GM21723 (cell line): Measurements from ENCODE around the gene GBP7.
"Not testable (repeated sequence)": the region's sequence is repeated elsewhere in the genome, so short reads cannot be mapped to it uniquely, and the experiment has no call there.

ENCODE experiments used
- ATAC-seq: cut with Tn5 transposase; IDR thresholded peaks from one replicate; pipeline ENCODE4 v1.9.1; 2021; ENCODE audit warnings: mild to moderate bottlenecking, moderate library complexity; ENCODE audit not compliant: unreplicated experiment

GBP7 gene, protein sequence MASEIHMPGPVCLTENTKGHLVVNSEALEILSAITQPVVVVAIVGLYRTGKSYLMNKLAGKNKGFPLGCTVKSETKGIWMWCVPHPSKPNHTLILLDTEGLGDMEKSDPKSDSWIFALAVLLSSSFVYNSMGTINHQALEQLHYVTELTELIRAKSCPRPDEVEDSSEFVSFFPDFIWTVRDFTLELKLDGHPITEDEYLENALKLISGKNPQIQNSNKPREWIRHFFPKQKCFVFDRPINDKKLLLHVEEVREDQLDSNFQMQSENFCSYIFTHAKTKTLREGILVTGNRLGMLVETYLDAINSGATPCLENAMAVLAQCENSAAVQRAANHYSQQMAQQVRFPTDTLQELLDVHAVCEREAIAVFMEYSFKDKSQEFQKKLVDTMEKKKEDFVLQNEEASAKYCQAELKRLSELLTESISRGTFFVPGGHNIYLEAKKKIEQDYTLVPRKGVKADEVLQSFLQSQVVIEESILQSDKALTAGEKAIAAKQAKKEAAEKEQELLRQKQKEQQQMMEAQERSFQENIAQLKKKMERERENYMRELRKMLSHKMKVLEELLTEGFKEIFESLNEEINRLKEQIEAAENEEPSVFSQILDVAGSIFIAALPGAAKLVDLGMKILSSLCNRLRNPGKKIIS

GRCh38 chr1:89175601-89176256 lies at the start of gene GBP7:
TSS of gene GBP7 (minus strand) at chr1:89176003. CDS start at chr1:89171935, 4,068 bp downstream.
- ATAC-seq, result no peak

GRCh38 chr1:89221341-89221740 lies 45.5 kb upstream of the GBP7 start:
- no peak for ATAC-seq

DNA sequence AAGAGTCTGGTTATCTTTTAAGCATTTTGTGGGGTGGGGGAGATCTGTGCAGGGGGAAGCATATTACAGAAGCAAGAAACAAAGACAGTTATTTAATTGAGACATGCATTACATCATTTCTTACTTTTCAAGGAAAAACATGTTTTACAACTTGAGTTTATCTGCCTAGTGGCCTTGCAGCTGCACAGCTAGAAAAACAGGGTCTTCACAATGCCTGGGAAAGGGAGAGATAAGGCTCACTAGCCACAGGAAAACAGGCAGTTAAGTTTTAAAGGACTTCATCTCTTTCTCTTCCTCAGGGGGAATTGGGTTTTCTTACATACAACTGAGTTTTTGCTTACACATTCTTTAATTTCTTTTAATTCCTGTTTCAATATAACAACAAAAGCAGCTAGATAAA lies 44.0 kb upstream of the GBP7 start:
- not testable (repeated sequence) for ATAC-seq

- ATAC-seq, result not testable (repeated sequence)
Measured at GRCh38 chr1:89218941-89219340, 43.1 kb upstream of the GBP7 start.

GRCh38 chr1:89213347-89213746 lies 37.5 kb upstream of the GBP7 start:
- ATAC-seq, result no peak

GRCh38 chr1:89211035-89211634 lies 35.3 kb upstream of the GBP7 start:
- ATAC-seq, result no peak

DNA sequence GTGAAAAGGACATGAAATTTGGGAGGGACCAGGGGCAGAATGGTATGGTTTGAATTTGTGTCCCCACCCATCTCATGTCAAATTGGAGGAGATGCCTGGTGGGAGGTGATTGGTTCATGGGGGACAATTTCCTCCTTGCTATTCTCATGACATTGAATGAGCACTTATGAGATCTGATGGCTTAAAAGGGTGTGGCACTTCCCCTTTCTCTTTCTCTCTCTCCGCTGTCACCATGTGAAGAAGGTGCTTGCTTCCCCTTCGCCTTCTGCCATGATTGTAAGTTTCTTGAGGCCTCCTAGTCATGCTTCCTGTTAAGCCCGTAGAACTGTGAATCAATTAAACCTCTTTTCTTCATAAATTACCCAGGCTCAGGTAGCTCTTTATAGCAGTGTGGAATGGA lies 30.6 kb upstream of the GBP7 start:
- ATAC-seq, result no peak

DNA sequence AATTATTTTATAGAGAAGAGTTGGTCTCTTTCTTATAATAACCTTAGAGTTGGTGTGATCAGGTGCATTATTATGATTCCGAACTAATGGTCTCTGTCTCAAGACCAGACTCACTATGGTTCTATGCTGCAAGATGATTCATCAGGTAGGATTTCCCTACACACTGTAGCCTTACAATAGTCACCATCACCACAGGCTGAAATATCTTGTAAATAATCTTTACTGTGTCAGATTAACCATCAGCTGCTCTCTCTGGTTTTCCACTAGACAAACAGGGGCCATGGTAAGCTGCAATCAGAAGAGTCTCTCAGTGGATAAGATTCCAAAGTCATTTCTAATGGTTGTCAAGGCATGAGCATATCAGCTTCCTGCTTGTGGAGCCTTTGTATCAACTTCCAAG lies 27.4 kb upstream of the GBP7 start:
- no peak for ATAC-seq

DNA sequence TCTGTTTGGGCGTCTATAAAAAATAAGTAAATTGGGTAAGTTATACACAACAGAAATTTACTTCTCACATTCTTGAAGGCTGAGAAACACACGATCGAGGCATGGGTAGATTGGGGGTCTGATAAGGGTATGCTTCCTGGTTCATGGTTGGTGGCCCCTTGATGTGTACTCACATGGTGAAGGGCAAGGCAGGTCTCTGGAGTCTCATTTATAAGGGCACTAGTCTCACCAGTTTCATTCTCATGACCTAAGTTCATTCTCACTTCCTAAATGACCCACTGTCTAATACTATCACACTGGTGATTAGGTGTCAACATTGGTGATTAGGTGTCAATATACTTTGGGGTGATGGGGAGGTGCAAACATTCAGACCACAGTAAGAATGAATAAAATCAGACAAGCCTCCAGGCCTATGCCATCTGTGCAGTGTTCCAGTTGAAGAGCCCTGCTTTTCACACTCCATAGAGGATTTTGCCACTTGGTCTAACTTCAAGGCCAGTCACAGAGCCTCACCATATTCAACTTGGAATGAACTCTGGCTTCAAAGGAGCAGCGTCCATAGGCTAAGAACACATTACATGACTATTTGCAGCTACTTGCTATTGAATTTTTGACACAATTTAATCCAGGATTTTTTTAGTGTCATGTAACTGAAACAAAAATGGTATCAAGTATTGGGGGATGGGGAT lies 25.4 kb upstream of the GBP7 start:
- peak; percentile 56 for ATAC-seq

DNA sequence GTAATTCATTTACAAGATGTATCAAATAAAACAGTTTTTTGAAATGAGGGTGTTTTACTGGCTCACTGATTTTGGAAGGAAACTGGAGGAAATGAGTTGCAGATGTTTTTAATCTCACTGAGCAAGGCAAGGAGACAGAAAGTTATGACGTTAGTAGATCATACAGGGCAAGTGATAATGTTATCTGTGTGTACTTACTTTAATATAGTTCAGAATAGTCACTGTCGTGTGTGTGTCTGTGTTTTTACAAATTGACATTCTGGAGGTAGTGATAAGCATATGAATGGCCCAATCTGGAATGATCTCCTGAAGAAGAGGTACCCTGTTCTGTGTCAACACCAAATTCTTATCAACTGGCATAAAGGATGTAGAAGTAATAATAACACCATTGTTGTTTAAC lies 24.9 kb upstream of the GBP7 start:
- no peak for ATAC-seq

GRCh38 chr1:89199525-89200031 lies 23.8 kb upstream of the GBP7 start:
- ATAC-seq, result no peak

DNA sequence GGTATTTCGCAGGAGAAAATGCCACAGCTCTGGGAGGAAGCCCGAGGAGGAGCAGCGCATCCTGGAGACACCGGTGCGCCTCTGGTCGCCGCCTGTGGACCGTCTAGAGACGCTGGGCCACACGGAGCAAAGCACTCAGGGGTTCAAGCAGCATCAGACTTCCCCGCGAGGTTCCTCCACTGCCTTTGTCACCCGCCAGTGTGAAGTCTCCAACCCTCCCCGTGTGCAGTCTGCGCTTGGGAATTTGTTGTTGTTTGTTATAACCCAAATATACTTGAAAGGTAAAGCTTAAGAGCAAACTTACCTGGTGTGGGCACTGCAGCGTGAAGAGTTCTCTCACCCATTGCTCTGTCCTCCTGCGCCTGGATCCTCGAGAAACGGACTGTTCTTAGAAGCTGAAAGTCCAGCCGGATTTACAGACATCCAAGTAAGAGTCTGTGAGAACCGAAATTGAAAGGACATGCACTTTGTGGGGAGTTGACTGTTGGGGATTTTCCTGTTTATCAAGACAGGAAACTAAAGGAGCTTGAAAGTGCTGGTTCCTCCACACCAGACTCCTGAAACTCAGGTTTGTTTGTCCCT lies 22.8 kb upstream of the GBP7 start, which contains the start of gene GBP4:
TSS of gene GBP4 (minus strand) at position 452 of the 582 bp plus-strand sequence. CDS start at position 344, 108 bp downstream.
- peak; percentile 61 for ATAC-seq

GRCh38 chr1:89198081-89198480 lies 22.3 kb upstream of the GBP7 start:
- peak; percentile 3 for ATAC-seq

DNA sequence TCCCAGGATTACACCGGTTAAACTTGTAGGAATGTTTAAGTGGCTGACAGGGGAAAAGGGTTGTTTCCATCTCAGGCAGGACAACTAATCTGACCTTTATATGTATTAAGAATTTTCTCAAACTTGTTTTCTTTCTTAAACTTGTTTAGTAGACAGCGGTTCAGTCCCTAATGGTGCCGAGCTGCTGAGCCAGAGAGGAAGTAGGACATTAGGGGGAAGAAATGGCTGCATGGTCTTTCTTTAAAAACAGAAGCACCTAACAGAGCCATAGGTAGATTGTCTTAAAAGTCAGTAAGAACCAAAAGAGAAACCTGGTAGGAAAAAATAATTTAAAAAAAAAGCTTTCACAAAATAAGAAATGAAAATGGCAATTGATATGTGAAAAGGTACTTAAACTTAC lies 19.7 kb upstream of the GBP7 start:
- ATAC-seq, result no peak

DNA sequence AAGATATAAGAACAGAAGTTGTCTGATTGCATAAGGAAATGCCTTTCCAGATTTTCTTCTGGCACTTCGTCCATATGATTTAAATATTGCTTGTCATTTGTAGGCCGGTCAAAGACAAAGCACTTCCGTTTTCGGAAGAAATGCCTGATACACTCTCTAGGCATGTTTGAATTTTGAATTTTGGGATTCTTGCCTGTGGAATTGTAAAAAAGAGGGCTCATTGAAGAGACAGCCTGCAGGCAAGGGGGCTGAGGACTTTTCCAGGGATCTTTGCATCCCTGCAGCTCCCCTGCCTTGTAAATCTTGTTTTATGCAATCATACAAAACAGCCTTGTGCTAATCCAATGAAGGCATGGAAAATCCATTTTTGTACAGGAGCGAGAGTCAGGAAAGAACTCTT lies 15.5 kb upstream of the GBP7 start:
- no peak for ATAC-seq

GRCh38 chr1:89190017-89190416 lies 14.2 kb upstream of the GBP7 start:
- ATAC-seq, result no peak

GRCh38 chr1:89179343-89179742 lies 3.5 kb upstream of the GBP7 start:
- no peak for ATAC-seq

DNA sequence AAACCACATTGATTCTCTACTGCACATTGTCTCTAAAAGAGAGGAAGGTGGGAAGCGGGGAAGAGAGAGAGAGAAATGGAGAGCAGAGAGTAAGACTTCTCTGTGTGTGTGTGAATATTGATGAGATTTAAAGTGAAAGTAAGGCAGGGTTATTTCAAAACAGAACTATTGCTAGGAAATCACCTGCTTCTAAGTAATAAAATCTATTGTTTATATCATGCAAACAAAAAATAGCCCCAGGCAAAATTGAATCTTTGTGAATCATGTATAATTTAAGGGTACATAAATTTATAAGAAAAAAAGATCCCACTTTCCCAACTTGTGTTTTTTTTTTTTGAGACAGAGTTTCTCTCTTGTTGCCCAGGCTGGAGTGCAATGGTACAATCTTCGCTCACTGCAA lies 1.2 kb upstream of the GBP7 start:
- ATAC-seq, result no peak

DNA sequence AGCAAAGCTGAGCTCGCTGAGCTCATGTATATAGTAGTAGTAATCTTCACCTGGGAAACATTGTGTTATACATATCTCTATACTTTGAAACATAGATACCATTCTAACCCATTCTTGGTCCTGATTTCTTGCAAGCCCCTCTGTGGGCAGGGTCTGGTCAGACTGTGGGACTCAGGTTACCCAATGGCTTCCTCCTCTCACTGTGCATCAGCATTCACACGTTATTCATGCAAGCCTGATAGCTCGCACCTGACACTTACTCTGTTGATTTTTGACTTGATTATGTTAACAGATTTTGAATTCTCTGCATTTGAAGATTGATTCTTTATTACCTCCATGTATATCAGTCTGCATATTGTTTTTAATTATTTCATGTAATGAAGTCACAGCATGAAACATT lies 1.3 kb downstream of the GBP7 start:
- ATAC-seq, result no peak

- ATAC-seq, result no peak
Measured at GRCh38 chr1:89172468-89173143, 3.2 kb downstream of the GBP7 start.
